ENCODE measurements around the gene KIF18A. TPM values are rescaled to one million over a fixed set of nuclear protein-coding genes. Genes with fewer than 3 reads are reported as not detected.
"Not testable (repeated sequence)": the region's sequence is repeated elsewhere in the genome, so short reads cannot be mapped to it uniquely, and the experiment has no call there.

KIF18A gene
- total RNA-seq, 1 experiment from 2014 or later, result 21.4 TPM

- Histone ChIP-seq H3K36me3 (replicated peaks; ENCODE audit: control insufficient read depth, insufficient read depth, low read length) (no peaks in the 10 kb centered on the region; the same call in none of the 2 replicates), H3K27me3 (ENCODE audit: control insufficient read depth, insufficient read depth, low read length) (no peaks in the 10 kb centered on the region), H3K4me3 (ENCODE audit: insufficient read depth, low read depth, low read length) (no peak overlapping the region)
- DNase-seq, result no peak
Observed at GRCh38 chr11:28092786-28093185, 15.2 kb downstream of the KIF18A start.

- Histone ChIP-seq H3K4me3 (ENCODE audit: insufficient read depth, low read depth, low read length) (no peak overlapping the region), H3K36me3 (replicated peaks; ENCODE audit: control insufficient read depth, insufficient read depth, low read length) (no peaks in the 10 kb centered on the region; the same call in none of the 2 replicates), H3K27me3 (ENCODE audit: control insufficient read depth, insufficient read depth, low read length) (no peaks in the 10 kb centered on the region)
- DNase-seq, result no peak
Observed at GRCh38 chr11:28090052-28090749, 17.8 kb downstream of the KIF18A start.

- H3K4me3 ChIP-seq (ENCODE audit: insufficient read depth, low read depth, low read length), result no peak overlapping the region
- H3K27me3 ChIP-seq (ENCODE audit: control insufficient read depth, insufficient read depth, low read length), result no peaks in the 10 kb centered on the region
- no peaks in the 10 kb centered on the region; the same call in none of the 2 replicates for H3K36me3 ChIP-seq (replicated peaks; ENCODE audit: control insufficient read depth, insufficient read depth, low read length)
- no peak for DNase-seq
Observed at GRCh38 chr11:28089378-28089777, 18.6 kb downstream of the KIF18A start.

GRCh38 chr11:28087693-28088092 lies 20.3 kb downstream of the KIF18A start:
- not testable (repeated sequence) for H3K27me3 ChIP-seq (ENCODE audit: control insufficient read depth, insufficient read depth, low read length); H3K36me3 ChIP-seq (replicated peaks; ENCODE audit: control insufficient read depth, insufficient read depth, low read length); DNase-seq; H3K4me3 ChIP-seq (ENCODE audit: insufficient read depth, low read depth, low read length)

- not testable (repeated sequence) for DNase-seq; H3K27me3 ChIP-seq (ENCODE audit: control insufficient read depth, insufficient read depth, low read length); H3K36me3 ChIP-seq (replicated peaks; ENCODE audit: control insufficient read depth, insufficient read depth, low read length); H3K4me3 ChIP-seq (ENCODE audit: insufficient read depth, low read depth, low read length)
Observed at GRCh38 chr11:28087192-28087591, 20.8 kb downstream of the KIF18A start.

- DNase-seq, result no peak
- H3K27me3 ChIP-seq (ENCODE audit: control insufficient read depth, insufficient read depth, low read length), result no peaks in the 10 kb centered on the region
- H3K4me3 ChIP-seq (ENCODE audit: insufficient read depth, low read depth, low read length), result no peak overlapping the region
- H3K36me3 ChIP-seq (replicated peaks; ENCODE audit: control insufficient read depth, insufficient read depth, low read length), result no peaks in the 10 kb centered on the region; the same call in none of the 2 replicates
Observed at GRCh38 chr11:28086569-28086968, 21.4 kb downstream of the KIF18A start.

- peaks cover 7% of the 10 kb centered on the region for H3K36me3 ChIP-seq (replicated peaks; ENCODE audit: control insufficient read depth, insufficient read depth, low read length)
- no peak for DNase-seq
- no peaks in the 10 kb centered on the region for H3K27me3 ChIP-seq (ENCODE audit: control insufficient read depth, insufficient read depth, low read length)
- H3K4me3 ChIP-seq (ENCODE audit: insufficient read depth, low read depth, low read length), result no peak overlapping the region
Observed at GRCh38 chr11:28083118-28083517, 24.8 kb downstream of the KIF18A start.

GRCh38 chr11:28077521-28077920 lies 30.4 kb downstream of the KIF18A start:
- Histone ChIP-seq H3K27me3 (ENCODE audit: control insufficient read depth, insufficient read depth, low read length) (no peaks in the 10 kb centered on the region), H3K36me3 (replicated peaks; ENCODE audit: control insufficient read depth, insufficient read depth, low read length) (peaks cover 11% of the 10 kb centered on the region), H3K4me3 (ENCODE audit: insufficient read depth, low read depth, low read length) (no peak overlapping the region)
- no peak for DNase-seq

- Histone ChIP-seq H3K4me3 (ENCODE audit: insufficient read depth, low read depth, low read length) (no peak overlapping the region), H3K27me3 (ENCODE audit: control insufficient read depth, insufficient read depth, low read length) (no peaks in the 10 kb centered on the region), H3K36me3 (replicated peaks; ENCODE audit: control insufficient read depth, insufficient read depth, low read length) (peaks cover 4% of the 10 kb centered on the region)
- no peak for DNase-seq
Observed at GRCh38 chr11:28072321-28072720, 35.6 kb downstream of the KIF18A start.

GRCh38 chr11:28071305-28071704 lies 36.7 kb downstream of the KIF18A start:
- H3K27me3 ChIP-seq (ENCODE audit: control insufficient read depth, insufficient read depth, low read length), result no peaks in the 10 kb centered on the region
- no peak for DNase-seq
- no peak overlapping the region for H3K4me3 ChIP-seq (ENCODE audit: insufficient read depth, low read depth, low read length)
- H3K36me3 ChIP-seq (replicated peaks; ENCODE audit: control insufficient read depth, insufficient read depth, low read length), result peaks cover 3% of the 10 kb centered on the region

- Histone ChIP-seq H3K4me3 (ENCODE audit: insufficient read depth, low read depth, low read length) (no peak overlapping the region), H3K36me3 (replicated peaks; ENCODE audit: control insufficient read depth, insufficient read depth, low read length) (peaks cover 4% of the 10 kb centered on the region), H3K27me3 (ENCODE audit: control insufficient read depth, insufficient read depth, low read length) (no peaks in the 10 kb centered on the region)
- DNase-seq, result no peak
Observed at GRCh38 chr11:28058333-28058732, 49.6 kb downstream of the KIF18A start.

- no peak overlapping the region for H3K4me3 ChIP-seq (ENCODE audit: insufficient read depth, low read depth, low read length)
- no peaks in the 10 kb centered on the region for H3K27me3 ChIP-seq (ENCODE audit: control insufficient read depth, insufficient read depth, low read length)
- H3K36me3 ChIP-seq (replicated peaks; ENCODE audit: control insufficient read depth, insufficient read depth, low read length), result no peaks in the 10 kb centered on the region; the same call in 1 of the 2 replicates
- DNase-seq, result no peak
Observed at GRCh38 chr11:28054821-28055220, 53.1 kb downstream of the KIF18A start.

- Histone ChIP-seq H3K27me3 (ENCODE audit: control insufficient read depth, insufficient read depth, low read length) (no peaks in the 10 kb centered on the region), H3K36me3 (replicated peaks; ENCODE audit: control insufficient read depth, insufficient read depth, low read length) (no peaks in the 10 kb centered on the region), H3K4me3 (ENCODE audit: insufficient read depth, low read depth, low read length) (no peak overlapping the region)
- DNase-seq, result no peak
Observed at GRCh38 chr11:28049338-28050216, 58.4 kb downstream of the KIF18A start.

GRCh38 chr11:28048812-28049211 lies 59.1 kb downstream of the KIF18A start:
- no peaks in the 10 kb centered on the region for H3K27me3 ChIP-seq (ENCODE audit: control insufficient read depth, insufficient read depth, low read length)
- no peaks in the 10 kb centered on the region for H3K36me3 ChIP-seq (replicated peaks; ENCODE audit: control insufficient read depth, insufficient read depth, low read length)
- no peak for DNase-seq
- H3K4me3 ChIP-seq (ENCODE audit: insufficient read depth, low read depth, low read length), result no peak overlapping the region

All from H7 (cell line).